ENCODE data around the gene MED12L.
"Not testable (repeated sequence)": the region's sequence is repeated elsewhere in the genome, so short reads cannot be mapped to it uniquely, and the experiment has no call there.

MED12L gene

DNA sequence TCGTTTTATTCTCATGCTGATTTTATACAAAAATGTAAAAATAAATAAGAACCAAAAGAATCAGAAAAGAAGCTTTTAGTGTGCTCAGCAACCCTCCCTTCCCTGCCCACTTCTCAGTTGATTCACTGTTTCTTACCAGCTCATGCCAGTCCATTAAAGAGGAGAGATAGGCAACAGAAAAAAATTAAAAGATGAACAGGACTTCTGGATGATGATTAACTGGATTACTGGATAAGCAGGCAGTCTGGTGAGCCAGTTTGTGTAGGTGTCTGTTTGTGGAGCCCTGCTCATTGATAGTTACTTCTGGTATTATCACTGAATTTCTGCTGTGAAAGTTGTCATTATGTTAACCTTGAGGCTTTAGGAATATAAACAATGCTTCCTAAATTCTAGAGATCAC lies 132.7 kb downstream of the MED12L start:
- no peak for DNase-seq

DNA sequence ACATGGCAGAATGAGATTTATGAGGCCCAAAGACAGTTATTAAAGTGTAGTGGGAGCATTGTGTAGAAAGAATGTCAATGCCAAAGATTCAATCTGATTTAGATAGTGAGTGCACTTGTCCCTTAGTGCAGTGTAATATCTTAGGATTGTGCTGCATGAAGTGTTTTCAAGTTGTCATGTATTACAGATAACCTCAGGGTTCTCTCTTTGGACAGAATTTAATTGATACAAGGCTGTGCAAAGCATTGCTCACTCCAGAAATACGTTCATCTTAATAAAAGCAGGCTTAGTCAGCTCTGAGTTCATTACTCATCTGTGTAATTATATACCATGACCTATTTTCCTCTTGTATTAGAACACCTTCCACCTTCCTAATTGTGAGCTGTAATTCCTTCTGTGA lies 133.6 kb downstream of the MED12L start:
- DNase-seq = no peak

GRCh38 chr3:151224268-151224866 lies 138.9 kb downstream of the MED12L start:
- no peak for DNase-seq

DNA sequence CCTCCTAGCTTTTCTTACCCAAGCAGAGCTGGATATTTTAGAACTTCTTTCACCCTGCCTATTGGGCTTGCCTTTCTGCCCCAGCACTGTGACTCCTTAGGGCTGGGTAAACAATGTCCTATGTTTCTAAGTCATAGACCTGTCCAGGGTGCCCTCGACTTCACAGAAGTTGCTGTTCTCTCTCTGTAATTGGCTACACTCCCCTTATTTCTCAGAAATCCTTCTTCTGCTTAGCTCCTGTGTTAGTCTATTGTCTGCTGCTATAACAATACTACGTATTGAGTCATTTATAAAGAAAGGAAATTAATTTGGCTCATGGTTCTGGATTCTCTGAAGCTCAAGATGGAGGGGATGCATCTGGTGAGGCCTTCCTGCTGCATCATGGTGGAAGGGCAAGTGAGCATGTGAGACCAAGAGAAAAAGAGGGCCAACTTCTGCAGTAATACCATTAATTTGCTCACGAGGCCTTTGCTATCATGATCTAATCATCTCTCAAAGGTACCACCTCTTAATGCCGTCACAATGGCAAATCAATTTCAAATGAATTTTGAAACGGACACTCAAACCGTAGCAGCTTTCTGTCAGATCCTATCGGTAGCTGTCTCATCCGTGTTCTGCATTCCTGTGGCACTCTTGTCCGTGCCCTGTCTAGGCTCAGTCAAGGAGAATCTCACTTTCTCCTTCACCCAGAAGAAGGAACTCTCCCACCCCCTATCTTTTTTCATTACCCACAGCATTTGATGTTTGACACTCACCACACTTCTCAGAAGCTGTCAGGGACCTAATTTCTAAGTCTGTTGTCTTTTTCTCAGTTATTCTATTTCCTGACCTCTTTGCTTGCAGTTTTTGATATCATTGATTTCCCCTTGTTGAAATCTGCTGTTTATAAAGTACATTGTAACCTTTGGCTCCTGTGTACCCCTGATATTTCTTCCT lies 139.8 kb downstream of the MED12L start:
- no peak for DNase-seq

GRCh38 chr3:151226088-151226563 lies 140.7 kb downstream of the MED12L start:
- DNase-seq = peak in 1 of 2 experiments; percentile 6

DNA sequence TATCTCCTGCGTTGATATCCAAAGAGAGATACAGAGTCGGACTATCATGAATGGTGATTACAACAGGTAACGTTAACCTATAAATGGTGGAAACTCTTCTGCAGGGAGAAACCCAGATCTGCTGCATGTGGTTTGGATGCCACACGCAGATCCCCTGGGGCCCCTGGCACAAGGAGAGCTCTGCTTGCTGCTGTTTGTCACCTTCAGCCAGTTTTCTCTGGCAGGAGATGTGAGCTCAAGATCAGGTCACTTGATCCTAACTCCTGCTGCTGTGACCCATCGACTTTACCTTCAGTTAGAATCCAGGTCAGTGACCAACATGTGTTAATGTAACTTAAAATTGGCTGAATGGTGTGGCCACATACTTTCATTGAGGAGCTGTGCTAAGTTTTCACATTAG lies 141.4 kb downstream of the MED12L start:
- DNase-seq = no peak

- no peak for DNase-seq
These were observed 141.9 kb downstream of the MED12L start for GRCh38 chr3:151227266-151227806.

GRCh38 chr3:151227807-151228665 lies 142.6 kb downstream of the MED12L start:
- DNase-seq = peak; percentile 28 to 49

- DNase-seq = no peak
These were observed 143.2 kb downstream of the MED12L start for GRCh38 chr3:151228666-151229040.

- DNase-seq = no peak
These were observed 145.2 kb downstream of the MED12L start for GRCh38 chr3:151230646-151231045.

- not testable (repeated sequence) for DNase-seq
These were observed 146.9 kb downstream of the MED12L start for GRCh38 chr3:151232403-151232802.

GRCh38 chr3:151232991-151233390 lies 147.5 kb downstream of the MED12L start:
- no peak for DNase-seq

DNA sequence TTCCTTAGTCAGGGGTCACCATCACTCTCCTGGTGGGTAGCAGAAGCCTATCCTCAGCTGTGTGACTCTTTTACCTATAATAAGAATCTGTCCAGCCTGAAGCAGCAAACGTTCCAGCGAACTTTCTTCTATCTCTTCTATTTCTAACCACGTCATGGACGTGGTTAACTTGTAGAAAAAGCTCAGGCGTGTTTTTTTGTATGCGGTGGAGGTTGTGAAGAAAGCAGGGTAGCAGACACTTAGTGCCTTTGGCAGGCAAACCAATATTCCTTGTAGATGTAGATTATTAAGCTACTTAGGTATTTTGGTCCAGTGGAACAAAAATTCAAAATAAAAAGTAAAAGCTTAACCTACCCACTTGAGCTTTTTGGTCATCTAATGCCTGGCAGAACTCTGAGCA lies 149.4 kb downstream of the MED12L start:
- DNase-seq = no peak

DNA sequence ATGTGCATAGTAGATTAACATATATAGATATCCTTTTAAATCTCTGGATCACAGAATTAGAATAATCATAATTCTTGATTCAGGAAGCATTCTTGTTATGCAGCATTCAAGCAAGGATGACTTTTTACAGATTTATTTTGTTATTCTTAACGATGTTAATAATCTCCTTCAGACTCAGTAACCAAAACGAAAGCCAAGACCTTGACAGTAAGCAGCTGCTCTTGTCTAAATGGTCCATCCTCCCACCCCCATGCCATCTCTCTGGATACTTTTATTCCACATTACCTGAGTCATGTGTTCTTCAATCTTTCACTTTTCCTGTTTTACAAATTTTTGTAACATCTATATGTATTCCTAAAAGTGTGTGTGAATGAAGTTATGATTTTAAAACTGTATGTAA lies 150.9 kb downstream of the MED12L start:
- no peak for DNase-seq

DNA sequence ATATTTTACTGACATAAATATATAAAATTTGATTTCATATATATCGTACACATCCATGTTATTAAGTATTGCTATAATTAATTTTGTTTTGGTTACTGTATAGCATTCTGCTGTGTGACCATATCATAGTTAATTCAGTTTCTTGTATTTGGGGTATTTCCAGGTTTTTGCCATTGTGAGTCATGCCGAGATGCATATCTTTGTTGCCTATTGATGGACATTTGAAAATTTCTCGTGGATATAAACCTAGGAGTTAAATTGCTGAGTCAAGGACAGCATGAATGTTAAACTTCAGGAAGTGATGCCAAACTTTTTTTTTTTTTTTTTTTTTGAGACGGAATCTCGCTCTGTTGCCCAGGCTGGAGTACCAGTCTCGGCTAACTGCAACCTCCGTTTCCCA lies 151.3 kb downstream of the MED12L start:
- DNase-seq = no peak

DNA sequence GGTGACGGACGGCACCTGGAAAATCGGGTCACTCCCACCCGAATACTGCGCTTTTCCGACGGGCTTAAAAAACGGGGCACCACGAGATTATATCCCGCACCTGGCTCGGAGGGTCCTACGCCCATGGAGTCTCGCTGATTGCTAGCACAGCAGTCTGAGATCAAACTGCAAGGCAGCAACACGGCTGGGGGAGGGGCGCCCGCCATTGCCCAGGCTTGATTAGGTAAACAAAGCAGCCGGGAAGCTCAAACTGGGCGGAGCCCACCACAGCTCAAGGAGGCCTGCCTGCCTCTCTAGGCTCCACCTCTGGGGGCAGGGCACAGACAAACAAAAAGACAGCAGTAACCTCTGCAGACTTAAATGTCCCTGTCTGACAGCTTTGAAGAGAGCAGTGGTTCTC lies 156.5 kb downstream of the MED12L start:
- DNase-seq = not testable (repeated sequence)

GRCh38 chr3:151248772-151249337 lies 163.4 kb downstream of the MED12L start:
- no peak for DNase-seq

GRCh38 chr3:151256749-151257148 lies 171.3 kb downstream of the MED12L start:
- DNase-seq = no peak

DNA sequence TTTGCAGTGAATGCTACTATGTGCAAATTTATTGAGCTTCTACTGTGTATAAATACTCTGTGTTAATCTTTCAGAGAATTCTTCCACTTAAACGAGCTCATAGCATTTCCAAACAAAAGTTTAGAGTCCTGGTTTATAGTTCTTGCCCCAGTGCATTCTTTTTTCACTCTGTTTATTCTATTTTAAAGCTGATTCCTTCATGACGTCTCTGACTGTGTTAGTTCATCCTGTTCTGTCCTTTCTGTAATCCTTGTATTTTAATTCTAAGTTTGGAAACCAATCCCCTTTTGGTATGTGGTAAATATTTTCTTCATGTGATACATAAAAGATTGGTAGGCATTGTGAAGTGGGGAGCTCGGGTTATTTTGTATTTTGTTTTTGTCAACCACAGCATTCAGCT lies 174.2 kb downstream of the MED12L start:
- no peak for DNase-seq

DNA sequence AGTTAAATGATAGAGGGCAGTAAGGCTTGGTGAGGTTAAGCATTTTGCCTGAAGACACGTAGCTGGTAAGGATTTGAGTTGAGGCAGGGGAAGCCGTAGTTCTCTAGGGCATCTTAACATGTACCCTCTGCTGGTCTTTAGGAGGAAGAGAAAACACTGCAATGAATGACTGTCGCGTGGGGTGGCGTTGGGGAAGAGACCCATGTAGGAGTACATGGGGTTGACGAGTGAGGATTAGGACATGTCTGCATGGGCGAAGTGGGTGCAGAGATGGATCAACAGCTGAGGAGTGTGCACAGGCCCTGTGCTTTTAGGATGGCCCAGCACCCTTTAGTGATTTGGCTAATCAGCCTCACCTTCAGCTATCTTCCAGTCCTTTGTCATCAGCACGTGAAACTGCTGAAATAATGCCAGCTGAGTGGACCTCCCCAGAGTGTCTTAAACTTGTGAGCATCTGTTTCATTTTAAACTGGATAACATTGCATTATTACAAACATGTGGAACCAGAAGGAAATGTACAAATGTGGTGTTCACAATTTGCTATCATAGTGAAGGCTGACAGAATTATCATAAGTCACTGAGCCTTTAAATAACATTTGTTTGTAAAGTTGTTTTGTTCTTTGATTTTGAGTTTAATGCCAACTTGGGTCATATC lies 177.5 kb downstream of the MED12L start:
- no peak for DNase-seq

DNA sequence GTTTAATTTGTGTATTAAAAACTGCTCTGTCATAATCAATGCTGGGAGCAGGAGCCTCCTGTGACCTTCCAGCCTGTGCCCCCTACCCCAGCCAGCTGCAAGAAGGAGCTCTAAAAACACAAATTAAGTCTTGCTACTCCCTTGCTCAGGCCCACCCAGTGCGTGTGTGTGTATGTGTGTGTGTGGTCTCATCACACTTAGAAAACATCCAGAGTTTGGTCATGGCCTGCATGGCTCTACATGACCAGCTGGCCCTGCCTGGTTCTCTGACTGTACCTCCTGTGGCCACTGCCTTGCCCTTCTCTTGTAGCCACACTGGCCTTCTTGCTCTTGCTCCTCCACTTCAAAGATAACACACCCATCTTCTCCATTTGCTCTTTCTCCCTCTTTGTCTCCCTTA lies 179.1 kb downstream of the MED12L start:
- no peak for DNase-seq

DNA sequence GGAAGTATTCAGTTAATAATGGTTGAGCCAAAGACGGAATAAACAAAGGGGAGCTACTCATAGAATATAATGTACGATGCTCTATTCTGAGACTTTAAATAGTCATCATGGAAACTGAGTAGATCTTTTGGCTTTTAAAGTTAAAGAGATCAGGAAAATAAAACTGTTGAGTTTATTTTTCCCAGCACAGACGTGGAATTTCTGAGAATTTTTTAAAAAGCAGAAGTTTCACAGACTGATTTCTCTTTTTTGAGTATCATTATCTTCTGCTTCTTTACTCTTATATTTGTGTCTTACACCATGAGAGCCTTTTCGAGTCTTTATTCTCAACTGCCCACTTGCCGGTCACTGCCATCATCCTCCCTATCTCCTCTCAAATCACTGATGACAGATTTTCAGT lies 179.7 kb downstream of the MED12L start:
- no peak for DNase-seq
